Measurements from ENCODE around the gene KRTAP4-3.
"Not testable (repeated sequence)": the region's sequence is repeated elsewhere in the genome, so short reads cannot be mapped to it uniquely, and the experiment has no call there.

KRTAP4-3 gene

DNA sequence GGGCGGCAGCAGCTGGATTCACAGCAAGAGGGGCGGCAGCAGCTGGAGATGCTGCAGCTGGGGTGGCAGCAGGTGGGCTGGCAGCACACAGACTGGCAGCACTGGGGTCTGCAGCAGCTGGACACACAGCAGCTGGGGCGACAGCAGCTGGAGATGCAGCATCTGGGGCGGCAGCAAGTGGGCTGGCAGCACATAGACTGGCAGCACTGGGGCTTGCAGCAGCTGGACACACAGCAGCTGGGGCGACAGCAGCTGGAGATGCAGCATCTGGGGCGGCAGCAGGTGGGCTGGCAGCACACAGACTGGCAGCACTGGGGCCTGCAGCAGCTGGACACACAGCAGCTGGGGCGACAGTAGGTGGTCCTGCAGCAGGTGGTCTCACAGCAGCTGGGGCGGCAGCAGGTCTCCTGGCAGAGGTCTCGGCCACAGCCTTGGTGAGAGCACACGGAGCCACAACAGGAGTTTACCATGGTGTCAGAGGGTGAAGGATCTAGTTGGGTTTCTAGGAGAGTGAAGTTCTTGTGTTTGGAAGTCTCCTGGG lies 50.1 kb downstream of the KRTAP4-3 start, which contains the start of gene KRTAP4-11:
Gene KRTAP4-11, minus strand, starts transcription at position 528 of the 541 bp plus-strand sequence. Its CDS starts 58 bp downstream, at position 470.
- DNase-seq (ENCODE audit: low read depth): not testable (repeated sequence)

All from activated gamma-delta T cell treated with anti-CD3 and anti-CD28 coated beads, Interleukin-2, amount 50 U/mL, for 16 hours (primary cell).